Fibroblast of skin of right quadriceps (primary cell): ENCODE results near the gene CAMSAP1.

Experiments used
- DNase-seq: peaks from one replicate; pipeline ENCODE4 v3.0.0-alpha.2; 2013

Gene CAMSAP1

DNA sequence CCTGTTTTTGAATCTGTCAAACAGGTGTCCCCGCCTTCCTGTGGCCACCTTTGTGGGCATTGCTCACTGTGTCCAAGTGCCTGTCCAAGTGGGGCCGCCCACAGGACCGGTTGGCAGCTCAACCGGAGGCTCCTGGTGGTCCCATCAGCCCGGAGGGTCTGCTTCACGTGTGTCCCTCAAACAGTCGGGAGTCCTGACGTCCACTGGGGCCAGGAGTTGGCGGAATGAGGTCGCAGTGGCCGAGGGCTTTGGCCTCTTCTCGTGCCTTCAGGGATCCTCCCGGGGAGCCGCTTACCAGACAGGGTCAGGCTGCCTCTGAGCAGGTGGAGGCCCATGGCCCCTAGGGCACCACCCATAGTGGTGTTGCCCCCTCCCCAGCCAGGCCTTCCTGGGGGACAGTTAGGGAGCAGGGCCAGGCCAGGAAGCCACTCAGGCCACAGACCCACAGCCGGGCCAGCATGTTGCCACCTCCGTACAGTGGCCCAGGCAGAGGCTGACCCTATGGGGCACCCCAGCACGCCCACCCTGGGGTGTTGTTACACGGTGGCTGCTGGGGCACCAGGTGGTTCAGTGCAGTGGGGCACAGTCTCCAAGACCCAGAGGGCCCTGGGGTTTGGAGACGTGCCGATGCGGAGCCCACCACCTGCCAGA, 135.8 kb downstream of the CAMSAP1 start:
- DNase-seq: no peak

DNA sequence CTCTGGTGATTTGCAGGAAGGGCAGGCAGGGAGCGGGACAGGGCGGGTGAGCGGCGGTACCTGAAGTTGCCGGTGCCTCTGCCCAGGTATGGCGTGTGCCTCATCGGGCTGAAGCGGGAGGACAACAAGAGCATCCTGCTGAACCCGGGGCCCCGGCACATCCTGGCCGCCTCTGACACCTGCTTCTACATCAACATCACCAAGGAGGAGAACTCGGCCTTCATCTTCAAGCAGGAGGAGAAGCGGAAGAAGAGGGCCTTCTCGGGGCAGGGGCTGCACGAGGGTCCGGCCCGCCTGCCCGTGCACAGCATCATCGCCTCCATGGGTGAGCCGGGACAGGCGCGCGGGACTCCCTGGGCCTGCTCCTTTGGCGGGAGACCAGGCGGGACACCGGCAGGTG, 136.6 kb downstream of the CAMSAP1 start:
- no peak for DNase-seq

DNA sequence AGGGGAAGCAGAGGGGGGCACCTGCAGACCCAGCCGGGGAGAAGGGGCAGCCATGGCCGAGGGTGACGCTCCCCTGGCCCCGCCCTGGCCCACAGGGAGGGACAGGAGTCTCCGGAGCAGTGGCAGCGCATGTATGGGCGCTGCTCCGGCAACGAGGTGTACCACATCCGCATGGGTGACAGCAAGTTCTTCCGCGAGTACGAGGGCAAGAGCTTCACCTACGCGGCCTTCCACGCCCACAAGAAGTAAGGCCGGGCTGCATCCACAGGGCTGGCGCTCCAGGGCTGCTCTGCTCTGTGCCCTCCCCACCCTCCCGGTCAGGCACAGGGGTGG, 137.2 kb downstream of the CAMSAP1 start:
- DNase-seq: no peak

DNA sequence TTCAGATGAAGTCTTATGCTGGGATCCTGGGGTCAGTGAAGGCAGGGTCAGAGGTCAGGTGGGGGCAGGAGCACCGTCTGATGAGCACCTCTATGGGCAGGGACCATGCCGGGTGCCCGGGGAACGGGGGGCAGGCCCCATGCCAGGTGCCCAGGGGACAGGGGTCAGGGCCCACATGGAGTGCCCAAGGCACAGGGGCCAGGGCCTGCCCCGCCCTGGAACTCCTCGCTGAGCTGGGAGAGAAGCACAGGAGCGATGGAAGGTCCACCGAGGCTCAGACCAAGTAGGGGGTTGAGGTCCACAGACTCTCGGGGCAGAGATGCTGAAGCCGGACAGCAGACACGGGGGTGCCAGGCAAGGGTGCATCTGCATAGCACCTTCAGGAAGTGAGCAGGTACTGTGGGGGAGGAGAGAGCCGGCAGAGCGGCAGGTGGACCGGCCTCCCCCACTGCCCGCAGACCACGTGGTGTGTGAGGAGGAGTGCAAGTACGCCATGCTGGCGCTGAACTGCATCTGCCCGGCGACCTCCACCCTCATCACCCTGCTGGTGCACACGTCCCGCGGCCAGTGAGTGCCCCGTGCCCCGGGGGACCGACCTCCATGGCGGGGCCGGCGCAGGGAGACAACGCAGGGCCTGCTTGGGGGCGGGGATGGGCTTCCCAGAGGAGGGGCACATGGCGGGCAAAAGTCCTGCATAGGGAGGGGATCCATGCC, 137.7 kb downstream of the CAMSAP1 start:
- DNase-seq: no peak

DNA sequence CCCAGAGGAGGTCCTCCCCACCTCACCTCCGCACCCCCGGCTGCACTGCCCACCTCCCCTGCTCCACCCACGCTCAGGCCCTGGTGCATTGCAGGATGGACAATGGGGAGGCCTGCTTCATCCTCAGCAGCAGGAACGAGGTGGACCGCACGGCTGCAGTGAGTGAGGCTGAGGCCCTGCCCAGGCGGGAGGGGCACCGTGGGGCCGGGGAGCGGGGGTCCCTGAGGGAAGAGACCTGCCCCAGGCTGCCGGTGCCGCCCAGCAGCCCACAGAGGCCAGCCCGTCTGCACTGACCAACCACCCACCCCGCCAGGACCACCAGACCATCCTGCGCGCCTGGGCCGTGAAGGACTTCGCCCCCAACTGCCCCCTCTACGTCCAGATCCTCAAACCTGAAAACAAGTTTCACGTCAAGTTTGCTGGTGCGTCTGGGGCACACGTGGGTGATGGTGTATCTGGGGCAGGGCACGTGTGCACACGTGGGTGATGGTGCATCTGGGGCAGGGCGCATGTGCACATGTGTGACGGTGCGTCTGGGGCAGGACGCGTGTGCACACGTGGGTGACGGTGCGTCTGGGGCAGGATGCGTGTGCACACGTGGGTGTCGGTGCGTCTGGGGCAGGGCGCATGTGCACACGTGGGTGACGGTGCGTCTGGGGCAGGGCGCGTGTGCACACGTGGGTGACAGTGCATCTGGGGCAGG, 138.7 kb downstream of the CAMSAP1 start:
- no peak for DNase-seq

DNA sequence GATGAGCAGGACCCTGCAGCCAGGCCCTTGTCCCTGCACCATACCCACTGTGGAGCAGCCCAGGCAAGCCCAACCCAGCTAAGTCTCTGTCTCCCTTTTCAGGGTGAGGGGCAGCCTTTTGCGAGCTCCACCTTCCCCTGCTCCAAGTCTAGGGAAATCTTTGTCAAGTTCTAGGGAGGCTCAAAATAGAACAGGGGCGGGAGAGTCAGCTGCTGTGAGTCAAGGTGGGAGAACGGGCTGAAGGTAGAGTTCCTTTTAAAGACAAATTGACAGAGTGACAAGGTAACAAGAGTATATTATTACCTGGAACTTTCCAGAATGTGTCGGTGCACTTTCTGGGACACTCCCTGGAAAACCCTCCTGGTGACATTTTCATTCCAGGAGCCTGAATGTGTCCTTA, 140.6 kb downstream of the CAMSAP1 start:
- no peak for DNase-seq

DNA sequence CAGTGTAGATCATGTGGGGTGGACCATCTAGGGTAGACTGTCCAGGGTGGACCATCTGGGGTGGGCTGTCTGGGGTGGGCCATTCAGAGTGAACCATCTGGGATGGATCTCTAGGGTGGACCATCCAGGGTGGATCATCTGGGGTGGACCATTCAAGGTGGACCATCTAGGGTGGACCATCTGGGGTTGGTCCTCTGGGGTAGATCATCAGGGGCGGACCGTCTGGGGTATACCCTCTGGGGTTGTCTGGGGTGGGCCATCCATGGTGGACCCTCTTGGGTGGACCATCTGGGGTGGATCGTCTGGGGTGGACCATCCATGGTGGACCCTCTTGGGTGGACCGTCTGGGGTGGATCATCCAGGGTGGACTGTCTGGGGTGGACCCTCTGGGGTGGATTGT, 141.1 kb downstream of the CAMSAP1 start:
- DNase-seq: peak; percentile 15

DNA sequence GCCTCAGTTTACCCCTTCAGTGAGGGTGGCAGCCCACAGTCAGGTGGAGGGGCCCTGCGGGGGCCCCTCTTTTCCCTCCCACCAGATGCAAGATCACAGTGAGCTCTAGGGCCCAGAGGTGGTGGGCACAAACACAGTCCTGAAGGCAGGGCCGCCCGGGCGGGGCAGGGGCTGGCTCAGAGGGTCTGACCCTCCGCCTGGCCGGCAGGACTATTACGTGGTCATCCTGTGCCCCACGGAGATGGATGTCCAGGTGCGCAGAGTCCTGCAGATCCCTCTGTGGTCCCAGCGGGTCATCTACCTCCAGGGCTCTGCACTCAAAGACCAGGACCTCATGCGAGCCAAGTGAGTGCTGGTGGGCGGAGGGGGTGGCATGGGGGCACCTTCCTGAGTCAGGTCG, 141.9 kb downstream of the CAMSAP1 start:
- no peak for DNase-seq

DNA sequence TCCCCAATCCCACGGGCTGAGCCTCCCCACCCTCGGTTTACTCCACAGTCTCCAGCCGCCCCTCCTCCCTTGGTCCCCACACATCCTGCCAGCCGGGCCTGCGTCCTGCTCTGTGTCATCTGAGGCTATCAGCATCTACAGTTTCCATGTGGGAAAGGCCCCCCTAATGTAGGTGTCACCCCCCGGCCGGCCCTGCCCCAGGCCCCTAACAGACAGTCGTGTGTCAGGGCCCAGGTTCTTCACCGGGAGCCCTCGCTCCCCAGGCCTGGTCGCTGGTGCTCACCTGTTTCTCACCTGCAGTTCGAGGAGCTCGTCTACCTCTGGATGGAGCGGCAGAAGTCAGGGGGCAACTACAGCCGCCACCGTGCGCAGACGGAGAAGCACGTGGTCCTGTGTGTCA, 142.6 kb downstream of the CAMSAP1 start:
- no peak for DNase-seq

DNA sequence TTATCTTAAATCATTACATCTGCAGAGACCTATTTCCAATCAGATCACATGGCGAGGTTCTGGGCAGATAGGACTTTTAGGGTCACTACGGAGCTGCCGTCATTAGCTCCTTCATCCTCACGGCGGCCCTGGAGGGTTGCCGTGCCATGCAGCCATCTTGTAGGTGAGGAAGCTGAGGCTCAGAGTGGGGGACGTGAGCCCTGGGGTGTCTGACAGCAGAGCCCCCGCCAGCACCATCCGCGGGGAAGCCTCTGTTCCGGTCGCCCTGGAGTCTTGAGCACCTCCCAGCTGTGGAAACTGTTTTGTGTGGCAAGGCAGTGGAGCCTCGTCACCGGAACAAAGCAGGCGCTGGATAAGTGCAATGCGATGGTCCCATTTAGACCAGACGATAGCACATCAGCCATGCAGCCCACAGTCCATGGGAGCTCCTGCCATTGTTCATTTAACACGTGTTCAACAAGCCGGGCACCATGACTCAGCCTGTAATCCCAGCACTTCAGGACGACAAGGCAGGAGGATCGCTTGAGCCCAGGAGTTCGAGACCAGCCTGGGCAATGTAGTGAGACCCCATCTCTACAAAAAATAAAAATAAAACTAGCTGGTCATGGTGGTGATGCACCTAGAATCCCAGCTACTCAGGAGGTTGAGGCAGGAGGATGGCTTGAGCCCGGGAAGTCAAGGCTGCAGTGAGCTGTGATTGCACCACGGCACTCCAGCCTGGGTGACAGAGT, 143.5 kb downstream of the CAMSAP1 start:
- DNase-seq: no peak

DNA sequence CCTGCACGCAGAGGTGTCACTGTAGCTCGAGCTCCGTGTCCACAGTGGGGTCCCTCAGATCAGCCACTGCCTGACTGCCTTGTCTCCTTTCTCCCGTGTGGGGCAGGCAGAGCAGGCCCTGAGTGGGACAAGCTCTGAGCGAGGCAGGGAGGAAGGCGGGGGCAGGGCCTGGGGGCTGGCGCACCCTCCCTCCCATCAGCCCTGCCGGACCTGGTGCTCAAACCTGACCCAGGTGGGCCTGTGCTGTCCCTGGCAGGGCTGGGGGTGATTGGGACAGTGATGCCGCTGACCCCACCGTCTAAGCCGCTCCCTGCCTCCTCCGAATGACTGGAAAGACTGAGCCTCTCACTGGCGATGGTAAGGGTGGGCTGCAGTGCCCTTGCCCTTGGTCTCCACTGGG, 144.4 kb downstream of the CAMSAP1 start:
- no peak for DNase-seq

DNA sequence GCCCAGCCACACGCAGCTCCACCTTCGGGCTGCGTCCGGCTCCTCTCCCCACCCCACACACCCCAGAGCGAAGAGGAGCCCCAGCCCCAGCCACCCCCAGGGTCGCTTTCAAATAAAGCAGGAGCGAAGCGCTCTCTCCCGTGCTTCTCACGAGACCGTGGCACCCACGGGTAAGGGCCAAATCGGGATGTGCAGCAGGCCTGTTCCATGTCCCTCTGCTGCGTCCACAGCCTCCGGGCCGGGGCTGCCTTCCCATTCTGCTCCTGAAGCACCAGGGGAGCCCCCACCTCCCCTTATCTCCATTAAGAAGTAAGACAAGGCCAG, 145.5 kb downstream of the CAMSAP1 start:
- DNase-seq: no peak

DNA sequence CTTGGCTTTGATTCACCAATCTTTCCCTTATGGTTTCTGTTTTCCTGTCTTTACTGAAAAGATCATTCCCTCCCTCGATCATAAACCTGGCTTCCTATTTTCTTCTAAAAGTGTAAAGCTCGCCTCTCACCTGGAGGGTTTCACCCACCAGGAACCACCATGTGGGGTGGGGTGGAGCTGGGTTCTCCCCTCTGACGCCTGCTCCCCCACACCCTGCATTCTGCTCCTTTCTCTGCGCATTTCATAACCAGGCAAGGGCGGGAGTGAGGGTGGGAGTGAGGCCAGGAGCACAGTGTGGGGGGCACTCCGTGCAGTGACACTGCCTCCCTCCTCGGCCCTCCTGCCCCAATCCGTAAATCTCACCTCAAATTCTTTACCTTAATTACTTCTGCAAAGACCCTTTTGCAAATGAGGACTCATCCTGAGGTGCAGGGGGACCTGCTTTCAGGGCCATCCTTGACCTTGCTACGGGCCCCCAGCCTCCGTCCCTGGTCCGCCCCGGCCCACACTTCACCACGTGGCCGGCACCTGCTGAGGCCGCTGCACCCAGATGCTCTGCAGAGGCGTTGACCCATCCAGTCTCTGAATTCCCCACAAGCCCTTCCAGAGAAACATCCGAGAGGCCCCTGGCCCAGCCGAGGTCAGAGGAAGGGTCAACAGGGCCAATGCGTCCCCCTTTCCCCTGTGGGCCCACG, 146.0 kb downstream of the CAMSAP1 start:
- no peak for DNase-seq

DNA sequence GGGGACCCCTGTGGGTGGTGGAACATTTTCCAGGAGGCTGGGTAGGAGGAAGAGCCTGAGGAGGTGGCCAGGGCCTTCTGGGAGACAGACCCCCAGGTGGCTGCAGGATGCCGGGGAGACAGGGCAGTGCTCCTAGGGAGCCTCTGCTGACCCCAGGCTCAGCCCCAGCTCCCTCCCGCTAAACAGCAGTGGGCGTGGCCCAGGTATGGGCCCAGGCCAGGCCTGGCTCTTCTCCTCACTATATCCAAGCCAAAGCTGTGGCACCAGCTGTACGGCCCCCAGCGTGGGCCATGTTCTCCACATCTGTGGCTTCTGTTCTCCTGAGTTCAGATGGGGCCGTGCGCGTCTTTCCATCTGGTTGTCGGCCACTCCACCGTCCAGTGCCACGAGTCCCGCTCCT, 146.9 kb downstream of the CAMSAP1 start:
- DNase-seq: no peak

DNA sequence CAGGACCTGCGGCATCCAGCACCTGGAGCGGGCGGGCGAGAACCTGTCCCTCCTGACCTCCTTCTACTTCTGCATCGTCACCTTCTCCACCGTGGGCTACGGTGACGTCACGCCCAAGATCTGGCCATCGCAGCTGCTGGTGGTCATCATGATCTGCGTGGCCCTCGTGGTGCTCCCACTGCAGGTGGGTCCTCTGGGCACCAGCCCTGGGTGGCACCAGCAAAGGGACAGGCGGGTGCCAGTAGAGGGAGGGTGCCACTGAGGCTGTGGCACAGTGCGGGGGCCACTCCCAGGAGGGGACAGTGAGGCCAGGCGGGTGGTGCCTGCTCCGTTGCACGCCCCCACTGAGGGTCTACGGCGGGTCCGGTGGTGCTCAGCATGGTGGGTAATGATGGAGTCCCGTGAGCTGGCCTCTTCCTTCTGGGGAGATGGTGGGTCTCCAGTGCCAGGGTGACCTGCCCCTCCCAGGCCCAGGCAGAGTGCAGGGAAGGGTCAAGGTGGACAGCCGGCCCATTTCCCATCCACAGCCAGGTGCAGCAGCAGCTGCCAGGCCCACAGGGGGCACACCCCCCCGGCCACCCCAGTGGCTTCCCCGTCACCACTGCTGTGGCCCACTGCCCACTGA, 147.6 kb downstream of the CAMSAP1 start:
- no peak for DNase-seq

DNA sequence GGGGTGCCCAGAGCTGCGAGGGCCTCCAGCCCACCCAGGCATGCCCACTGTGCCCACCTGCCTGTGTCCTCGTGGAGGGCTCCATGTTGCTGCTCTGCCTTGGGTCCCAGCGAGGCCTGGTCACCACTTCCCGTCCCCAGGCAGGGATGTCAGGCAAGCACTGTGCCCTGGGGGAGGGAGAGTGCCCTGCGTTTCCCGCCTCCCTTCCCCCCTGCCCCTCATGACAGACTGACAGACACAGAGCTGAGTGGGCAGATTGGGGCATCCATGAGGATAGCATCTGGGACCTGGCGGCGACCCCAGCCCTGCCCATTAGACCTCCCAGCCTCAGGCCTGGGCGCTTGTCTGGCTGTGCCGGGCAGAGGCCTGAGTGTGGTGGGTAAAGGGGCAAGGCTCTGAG, 148.5 kb downstream of the CAMSAP1 start:
- no peak for DNase-seq
